Smooth muscle cell (in vitro differentiated cells): ENCODE measurements around the gene GRPR. TPM values are rescaled to one million over a fixed set of nuclear protein-coding genes. Genes with fewer than 3 reads are reported as not detected.
"Not testable (repeated sequence)": the region's sequence is repeated elsewhere in the genome, so short reads cannot be mapped to it uniquely, and the experiment has no call there.

Experiments
- DNase-seq: peaks from one replicate; lab custom pipeline; 2025; ENCODE audit not compliant: unreplicated experiment; lab: John Stamatoyannopoulos, UW
- H2AFZ ChIP-seq: fragments of 200-600 bp; sonication (generic); 2 replicates; pipeline ENCODE4 v1.6.0; 2016; ENCODE audit warnings: antibody characterized with exemption, low read depth, mild to moderate bottlenecking
- H3F3A ChIP-seq: fragments of 200-600 bp; sonication (generic); 2 replicates; pipeline ENCODE4 v1.6.0; 2017; ENCODE audit warnings: antibody characterized with exemption, low read depth
- H3K27ac ChIP-seq: fragments of 200-600 bp; sonication (generic); 2 replicates; pipeline ENCODE4 v1.5.1; 2016; ENCODE audit warnings: low read depth, mild to moderate bottlenecking
- H3K27me3 ChIP-seq: fragments of 200-600 bp; sonication (generic); 2 replicates; pipeline ENCODE4 v1.6.1; 2016; ENCODE audit warnings: low read depth, mild to moderate bottlenecking
- H3K36me3 ChIP-seq: fragments of 200-600 bp; sonication (generic); 2 replicates; pipeline ENCODE4 v1.5.1; 2016; ENCODE audit warnings: low read depth
- H3K4me1 ChIP-seq: fragments of 200-600 bp; sonication (generic); 2 replicates; pipeline ENCODE4 v1.5.1; 2016; ENCODE audit warnings: low read depth
- H3K4me2 ChIP-seq: fragments of 200-600 bp; sonication (generic); 2 replicates; pipeline ENCODE4 v1.6.0; 2016; ENCODE audit warnings: mild to moderate bottlenecking
- H3K4me3 ChIP-seq: fragments of 200-600 bp; sonication (generic); 2 replicates; pipeline ENCODE4 v1.5.1; 2016; ENCODE audit warnings: mild to moderate bottlenecking
- H3K79me2 ChIP-seq: fragments of 200-600 bp; sonication (generic); 2 replicates; pipeline ENCODE4 v1.6.0; 2016; ENCODE audit warnings: low read depth, mild to moderate bottlenecking
- H3K9ac ChIP-seq: fragments of 200-600 bp; sonication (generic); 2 replicates; pipeline ENCODE4 v1.6.0; 2016; ENCODE audit warnings: low read depth
- H3K9me3 ChIP-seq: fragments of 200-600 bp; sonication (generic); replicated peaks from 2 replicates; pipeline ENCODE4 v1.5.1; 2016; ENCODE audit warnings: low read depth
- H4K20me1 ChIP-seq: fragments of 200-600 bp; sonication (generic); 2 replicates; pipeline ENCODE4 v1.6.0; 2016; ENCODE audit warnings: low read depth
- CTCF ChIP-seq: fragments of 200-600 bp; sonication (generic); IDR thresholded peaks from 2 replicates; pipeline ENCODE4 v1.5.1; 2017; ENCODE audit warnings: borderline replicate concordance, mild to moderate bottlenecking, antibody characterized with exemption; ENCODE audit not compliant: insufficient read depth, poor library complexity, severe bottlenecking
- WGBS: methylation state at CpG from one replicate; pipeline ENCODE4 v1.1.7; 2016; ENCODE audit warnings: low lambda C conversion rate; 5-methylcytosine and 5-hydroxymethylcytosine counted together
- polyA plus RNA-seq: library from polyadenylated mRNA; unstranded; fragments of >200 nt; fragmentation: Nextera tagmentation; extraction: Ambion mirVana; gene quantifications from 2 replicates; pipeline ENCODE4 v1.2.1, GENCODE V29; 2016
- total RNA-seq: library from RNA; depleted of rRNA; stranded (reverse); fragments of >200 nt; gene quantifications from 2 replicates; pipeline ENCODE4 v1.2.3, GENCODE V29; 2014

Gene GRPR
- total and polyA plus RNA-seq, 2 experiments from 2014 or later = 1.7 to 4.3 TPM

GRCh38 chrX:16160729-16161128 is 37.4 kb downstream of the GRPR start:
- Histone ChIP-seq H3K9ac (peak overlapping the region; percentile 67), H3K4me2 (peak overlapping the region; percentile 67), H3K79me2 (no peaks in the 10 kb centered on the region), H3K27ac (peak overlapping the region; percentile 83), H3F3A (no peaks in the 10 kb centered on the region), H3K9me3 (no peaks in the 10 kb centered on the region), H3K4me1 (peaks cover 9% of the 10 kb centered on the region), H2AFZ (peak overlapping the region; percentile 61), H4K20me1 (no peaks in the 10 kb centered on the region), H3K27me3 (no peaks in the 10 kb centered on the region), H3K36me3 (no peaks in the 10 kb centered on the region), H3K4me3 (no peak overlapping the region)
- TF ChIP-seq CTCF = no peak
- no peak for DNase-seq
- WGBS = 3% methylated on average over 3 of the region's 3 CpGs

GRCh38 chrX:16161173-16161572 is 37.8 kb downstream of the GRPR start:
- 90% methylated on average over 2 of the region's 2 CpGs for WGBS
- Histone ChIP-seq H3K9ac (peak overlapping the region; percentile 67), H3K4me2 (peak overlapping the region; percentile 67), H3K27ac (peak overlapping the region; percentile 83)
- H3K36me3 ChIP-seq, H3K4me1 ChIP-seq, H2AFZ ChIP-seq, H3K4me3 ChIP-seq, H3K79me2 ChIP-seq, H3K9me3 ChIP-seq, H4K20me1 ChIP-seq, H3F3A ChIP-seq, DNase-seq, H3K27me3 ChIP-seq: not testable (repeated sequence)

- Histone ChIP-seq H3K4me3 (no peak overlapping the region), H4K20me1 (no peaks in the 10 kb centered on the region), H3F3A (no peaks in the 10 kb centered on the region), H3K27ac (no peak overlapping the region), H3K9me3 (no peaks in the 10 kb centered on the region), H2AFZ (no peak overlapping the region), H3K9ac (no peak overlapping the region), H3K4me2 (no peak overlapping the region), H3K79me2 (no peaks in the 10 kb centered on the region), H3K36me3 (no peaks in the 10 kb centered on the region), H3K4me1 (peaks cover 9% of the 10 kb centered on the region), H3K27me3 (no peaks in the 10 kb centered on the region)
- DNase-seq = no peak
- WGBS = 87% methylated on average over 5 of the region's 5 CpGs
- TF ChIP-seq CTCF = no peak
Measured at GRCh38 chrX:16162391-16162790, 39.0 kb downstream of the GRPR start.

- no peaks in the 10 kb centered on the region for H3K27me3 ChIP-seq
- H3K79me2 ChIP-seq = no peaks in the 10 kb centered on the region
- 84% methylated on average over 2 of the region's 3 CpGs for WGBS
- H3F3A ChIP-seq = no peaks in the 10 kb centered on the region
- H3K9me3 ChIP-seq = no peaks in the 10 kb centered on the region
- no peaks in the 10 kb centered on the region for H3K36me3 ChIP-seq
- H3K4me1 ChIP-seq = peaks cover 9% of the 10 kb centered on the region
- DNase-seq = no peak
- H3K4me2 ChIP-seq = no peak overlapping the region
- H3K27ac ChIP-seq = no peak overlapping the region
- no peak overlapping the region for H2AFZ ChIP-seq
- no peak overlapping the region for H3K9ac ChIP-seq
- no peak for TF ChIP-seq CTCF
- no peaks in the 10 kb centered on the region for H4K20me1 ChIP-seq
- H3K4me3 ChIP-seq = no peak overlapping the region
Measured at GRCh38 chrX:16164748-16165147, 41.4 kb downstream of the GRPR start.
